ENCODE measurements around the gene DDX39A.

The DDX39A gene

GRCh38 chr19:14441041-14441938 is 22.1 kb upstream of the DDX39A start:
- H3K27ac Mint-ChIP-seq: peak overlapping the region in 1 of 2 donors; percentile 52
- H3K4me3 Mint-ChIP-seq: peak overlapping the region; percentile 97 to 99
- H3K27me3 Mint-ChIP-seq: no peaks in the 10 kb centered on the region
- DNase-seq (no peak), ATAC-seq (no peak)
- H3K9me3 Mint-ChIP-seq: no peaks in the 10 kb centered on the region
- H3K4me1 Mint-ChIP-seq: peaks cover 59% of the 10 kb centered on the region

- Mint-ChIP-seq H3K9me3 (no peaks in the 10 kb centered on the region), H3K4me3 (peak overlapping the region; percentile 97 to 99), H3K4me1 (peaks cover 71% of the 10 kb centered on the region), H3K27me3 (no peaks in the 10 kb centered on the region), H3K27ac (peak overlapping the region; percentile 97 to 99)
- DNase-seq (peak; percentile 60 to 78), ATAC-seq (peak; percentile 98)
Measured at GRCh38 chr19:14440049-14440448, 20.9 kb upstream of the DDX39A start.

GRCh38 chr19:14439014-14439413 is 19.9 kb upstream of the DDX39A start:
- peak overlapping the region in 1 of 2 donors; percentile 19 for H3K27ac Mint-ChIP-seq
- H3K4me1 Mint-ChIP-seq: peaks cover 79% of the 10 kb centered on the region
- H3K4me3 Mint-ChIP-seq: peak overlapping the region; percentile 97 to 99

GRCh38 chr19:14437578-14438140 is 18.5 kb upstream of the DDX39A start:
- DNase-seq: no peak
- Mint-ChIP-seq H3K4me1 (peaks cover 78% of the 10 kb centered on the region), H3K27ac (no peak overlapping the region), H3K9me3 (no peaks in the 10 kb centered on the region), H3K27me3 (no peaks in the 10 kb centered on the region), H3K4me3 (no peak overlapping the region)
- no peak for ATAC-seq

More at GRCh38 chr19:14439014-14439413, 19.9 kb upstream of the DDX39A start:
- no peak for DNase-seq
- ATAC-seq: no peak
- Mint-ChIP-seq H3K27me3 (no peaks in the 10 kb centered on the region), H3K9me3 (no peaks in the 10 kb centered on the region)

- peak overlapping the region in 1 of 2 donors; percentile 63 for H3K27ac Mint-ChIP-seq
- peak overlapping the region; percentile 77 to 86 for H3K4me3 Mint-ChIP-seq
- no peaks in the 10 kb centered on the region for H3K27me3 Mint-ChIP-seq
- no peak for DNase-seq
- H3K9me3 Mint-ChIP-seq: no peaks in the 10 kb centered on the region
- H3K4me1 Mint-ChIP-seq: peaks cover 83% of the 10 kb centered on the region
- ATAC-seq: no peak
Measured at GRCh38 chr19:14435320-14436050, 16.3 kb upstream of the DDX39A start.

- peak; percentile 83 for ATAC-seq
- H3K9me3 Mint-ChIP-seq: no peaks in the 10 kb centered on the region
- peak overlapping the region; percentile 77 to 86 for H3K4me3 Mint-ChIP-seq
- DNase-seq: peak; percentile 43 to 61
- H3K27me3 Mint-ChIP-seq: no peaks in the 10 kb centered on the region
- peaks cover 77% of the 10 kb centered on the region for H3K4me1 Mint-ChIP-seq
- peak overlapping the region; percentile 44 to 63 for H3K27ac Mint-ChIP-seq
Measured at GRCh38 chr19:14434543-14435319, 15.6 kb upstream of the DDX39A start.

GRCh38 chr19:14433554-14434501 is 14.7 kb upstream of the DDX39A start:
- ATAC-seq (peak; percentile 56), DNase-seq (peak; percentile 37)
- no peaks in the 10 kb centered on the region for H3K9me3 Mint-ChIP-seq
- peaks cover 68% of the 10 kb centered on the region for H3K4me1 Mint-ChIP-seq
- H3K27ac Mint-ChIP-seq: peak overlapping the region; percentile 57 to 83
- H3K27me3 Mint-ChIP-seq: no peaks in the 10 kb centered on the region
- H3K4me3 Mint-ChIP-seq: peak overlapping the region; percentile 77 to 86

- peak; percentile 63 to 64 for DNase-seq
- Mint-ChIP-seq H3K4me3 (peak within 1 kb of the TSS; percentile 86 to 93), H3K9me3 (no peaks in the 10 kb centered on the region), H3K27ac (peak within 1 kb of the TSS; percentile 83 to 89), H3K4me1 (peaks cover 59% of the 10 kb centered on the region), H3K27me3 (no peaks in the 10 kb centered on the region)
- peak; percentile 47 for ATAC-seq
Measured at GRCh38 chr19:14432791-14433553, 13.8 kb upstream of the DDX39A start, which contains the start of gene PKN1. TSS of gene PKN1 (plus strand) at chr19:14433306. CDS start at chr19:14433522, 216 bp downstream.

GRCh38 chr19:14430712-14431111 is 11.6 kb upstream of the DDX39A start:
- Mint-ChIP-seq H3K9me3 (no peaks in the 10 kb centered on the region), H3K4me3 (no peak overlapping the region), H3K4me1 (peaks cover 36% of the 10 kb centered on the region), H3K27ac (no peak overlapping the region), H3K27me3 (no peaks in the 10 kb centered on the region)
- DNase-seq: no peak
- no peak for ATAC-seq

- Mint-ChIP-seq H3K27ac (no peak overlapping the region), H3K4me1 (peaks cover 19% of the 10 kb centered on the region), H3K9me3 (no peaks in the 10 kb centered on the region), H3K27me3 (no peaks in the 10 kb centered on the region), H3K4me3 (no peak overlapping the region)
- DNase-seq: no peak
- ATAC-seq: no peak
Measured at GRCh38 chr19:14428882-14429416, 9.8 kb upstream of the DDX39A start.

GRCh38 chr19:14427461-14427860 is 8.3 kb upstream of the DDX39A start:
- DNase-seq (no peak), ATAC-seq (no peak)
- Mint-ChIP-seq H3K27me3 (no peaks in the 10 kb centered on the region), H3K4me1 (peaks cover 16% of the 10 kb centered on the region), H3K4me3 (no peak overlapping the region), H3K9me3 (no peaks in the 10 kb centered on the region), H3K27ac (no peak overlapping the region)

GRCh38 chr19:14425696-14426138 is 6.6 kb upstream of the DDX39A start:
- no peaks in the 10 kb centered on the region for H3K9me3 Mint-ChIP-seq

GRCh38 chr19:14418856-14419105 is 360 bp downstream of the DDX39A start:
- H3K4me1 Mint-ChIP-seq: peaks cover 38% of the 10 kb centered on the region

More at GRCh38 chr19:14425696-14426138, 6.6 kb upstream of the DDX39A start:
- no peak overlapping the region for H3K27ac Mint-ChIP-seq
- DNase-seq (no peak), ATAC-seq (no peak)
- H3K4me1 Mint-ChIP-seq: peaks cover 4% of the 10 kb centered on the region
- H3K27me3 Mint-ChIP-seq: no peaks in the 10 kb centered on the region
- no peak overlapping the region for H3K4me3 Mint-ChIP-seq

More at GRCh38 chr19:14418856-14419105, 360 bp downstream of the DDX39A start:
- ATAC-seq: peak; percentile 83
- H3K9me3 Mint-ChIP-seq: no peaks in the 10 kb centered on the region
- peak overlapping the region; percentile 98 to 99 for H3K27ac Mint-ChIP-seq
- DNase-seq: peak; percentile 89
- H3K27me3 Mint-ChIP-seq: no peaks in the 10 kb centered on the region
- peak overlapping the region; percentile 90 to 98 for H3K4me3 Mint-ChIP-seq
